HCT116 (cell line): ENCODE measurements around the gene CCDC24. TPM values are rescaled to one million over a fixed set of nuclear protein-coding genes. Genes with fewer than 3 reads are reported as not detected.

Experiments
- ATAC-seq: fragments of 200-7000 bp; cut with Tn5 transposase; 2 replicates; pipeline ENCODE4 v1.9.1; 2020; ENCODE audit warnings: mild to moderate bottlenecking, moderate library complexity
- BruUV-seq: library from RNA; stranded (reverse); fragments of 400-500 nt; replicated peaks from 2 replicates; lab custom pipeline; 2021; lab: Mats Ljungman, UMichigan
- CTCF ChIA-PET: fragments of 300-600 bp; sonication (Branson Sonifier 250); formaldehyde crosslinking; loops from one replicate; lab custom pipeline; 2021; ENCODE audit warnings: antibody characterized with exemption; lab: Charles Lee
- POLR2A ChIA-PET: fragments of 300-600, 350-600 bp; sonication (Branson Sonifier 250); formaldehyde crosslinking; loops from one replicate; lab custom pipeline; 2021; ENCODE audit warnings: antibody characterized with exemption; lab: Charles Lee
- RAD21 ChIA-PET, 2 experiments: fragments of 300-600 bp; sonication (Branson Sonifier 250); formaldehyde crosslinking; loops; one replicate each; lab custom pipeline; 2023; ENCODE audit warnings: low total read pairs in 2 of 2; ENCODE audit not compliant: uncharacterized antibody in 2 of 2, unreplicated experiment in 2 of 2, low non-redundant PET in 1 of 2; lab: Charles Lee
- DNase-seq: peaks from one replicate; pipeline ENCODE4 v3.0.0-alpha.2; 2010; ENCODE audit warnings: low read depth, low spot score
- H2AFZ ChIP-seq: fragments of 200-600 bp; shearing (Covaris generic), sonication (generic); 2 replicates; pipeline ENCODE4 v1.6.1; 2017; ENCODE audit warnings: low read depth, mixed run types, mixed read lengths, antibody characterized with exemption, low read length; ENCODE audit not compliant: poor library complexity, severe bottlenecking
- H3K27ac ChIP-seq: 2 replicates; pipeline ENCODE4 v1.5.1; 2012; ENCODE audit warnings: low read depth, low read length
- H3K27me3 ChIP-seq: fragments of 200-600 bp; sonication (generic); 2 replicates; pipeline ENCODE4 v1.6.1; 2016; ENCODE audit warnings: mixed run types, low read length, mixed read lengths; ENCODE audit not compliant: insufficient read depth
- H3K36me3 ChIP-seq, 2 experiments: fragments of 200-500 bp in 1 of 2; fragments of 200-600 bp in 1 of 2; sonication (Bioruptor generic) in 1 of 2; sonication (generic) in 1 of 2; 2 replicates each; pipeline versions ENCODE4 v1.5.1 to v1.6.1; 2014 to 2016; ENCODE audit warnings: low read length in 2 of 2, inconsistent platforms in 1 of 2, mixed read lengths in 1 of 2, mixed run types in 1 of 2; ENCODE audit not compliant: insufficient read depth in 2 of 2, control insufficient read depth in 1 of 2
- H3K4me1 ChIP-seq, 2 experiments: fragments of 200-600 bp in 1 of 2; sonication (generic) in 1 of 2; 2 replicates each; pipeline versions ENCODE4 v1.5.1 to v1.6.1; 2012 to 2017; ENCODE audit warnings: low read length in 2 of 2, inconsistent platforms in 1 of 2, mild to moderate bottlenecking in 1 of 2, mixed read lengths in 1 of 2, mixed run types in 1 of 2, moderate library complexity in 1 of 2; ENCODE audit not compliant: insufficient read depth in 2 of 2, control insufficient read depth in 1 of 2
- H3K4me2 ChIP-seq: fragments of 200-600 bp; sonication (generic); 2 replicates; pipeline ENCODE4 v1.6.1; 2017; ENCODE audit warnings: mixed run types, low read length, mixed read lengths
- H3K4me3 ChIP-seq, 2 experiments: fragments of 200-600 bp in 1 of 2; sonication (generic) in 1 of 2; replicated peaks in 1 of 2; 2 replicates each; pipeline ENCODE4 v1.5.1; 2011 to 2016; ENCODE audit warnings: low read length in 2 of 2, control low read depth in 1 of 2, low read depth in 1 of 2, mild to moderate bottlenecking in 1 of 2, mixed read lengths in 1 of 2, mixed run types in 1 of 2
- H3K79me2 ChIP-seq: fragments of 200-600 bp; sonication (generic); 2 replicates; pipeline ENCODE4 v1.6.1; 2017; ENCODE audit warnings: mild to moderate bottlenecking, mixed run types, low read length, moderate library complexity, mixed read lengths; ENCODE audit not compliant: insufficient read depth
- H3K9ac ChIP-seq: fragments of 200-600 bp; sonication (generic); 2 replicates; pipeline ENCODE4 v1.6.1; 2016; ENCODE audit warnings: low read length, mixed read lengths
- H3K9me2 ChIP-seq: fragments of 200-600 bp; sonication (generic), shearing (Covaris generic); 2 replicates; pipeline ENCODE4 v1.6.1; 2017; ENCODE audit warnings: mixed run types, mild to moderate bottlenecking, moderate library complexity; ENCODE audit not compliant: insufficient read depth
- H3K9me3 ChIP-seq, 2 experiments: fragments of 200-500 bp in 1 of 2; fragments of 200-600 bp in 1 of 2; sonication (Bioruptor generic) in 1 of 2; sonication (generic) in 1 of 2; 2 replicates each; pipeline ENCODE4 v1.6.1; 2014 to 2017; ENCODE audit warnings: low read length in 2 of 2, mixed read lengths in 2 of 2, inconsistent platforms in 1 of 2, low read depth in 1 of 2, mild to moderate bottlenecking in 1 of 2, mixed run types in 1 of 2, moderate library complexity in 1 of 2; ENCODE audit not compliant: control insufficient read depth in 1 of 2, insufficient read depth in 1 of 2
- H4K20me1 ChIP-seq: fragments of 200-600 bp; sonication (generic), shearing (Covaris generic); 2 replicates; pipeline ENCODE4 v1.6.1; 2017; ENCODE audit warnings: mixed run types, mild to moderate bottlenecking, moderate library complexity; ENCODE audit not compliant: insufficient read depth
- CBX3 ChIP-seq: IDR thresholded peaks from 2 replicates; pipeline ENCODE4 v1.6.1; 2012; ENCODE audit warnings: low read depth
- CTCF ChIP-seq, 3 experiments: fragments of 200-600 bp in 1 of 3; sonication (generic) in 1 of 3; IDR thresholded peaks in 2 of 3; conservative IDR thresholded peaks in 1 of 3; 2 replicates each; pipeline ENCODE4 v1.5.1; 2012 to 2017; ENCODE audit warnings: low read depth in 2 of 3, low read length in 2 of 3, antibody characterized with exemption in 1 of 3, borderline replicate concordance in 1 of 3, control low read depth in 1 of 3, mild to moderate bottlenecking in 1 of 3, mixed read lengths in 1 of 3, mixed run types in 1 of 3, moderate library complexity in 1 of 3; ENCODE audit not compliant: insufficient read depth in 1 of 3
- EZH2 ChIP-seq: fragments of 200-600 bp; sonication (generic); IDR thresholded peaks from 2 replicates; pipeline ENCODE4 v1.6.1; 2017; ENCODE audit warnings: antibody characterized with exemption, mixed run types
- JUND ChIP-seq: IDR thresholded peaks from 2 replicates; pipeline ENCODE4 v1.6.1; 2012
- RAD21 ChIP-seq: IDR thresholded peaks from 2 replicates; pipeline ENCODE4 v1.6.1; 2012; ENCODE audit warnings: low read depth, mild to moderate bottlenecking
- TCF7L2 ChIP-seq: IDR thresholded peaks from 2 replicates; pipeline ENCODE4 v1.7.0; 2011; ENCODE audit warnings: borderline replicate concordance, inconsistent platforms; ENCODE audit not compliant: insufficient read depth, insufficient read length; ENCODE audit errors: extremely low read depth
- intact Hi-C: fragments of 100-400 bp; cut with micrococcal nuclease; formaldehyde crosslinking; loops from 2 replicates; pipeline ENCODE4 v1.10.0; 2022
- total RNA-seq: library from RNA; stranded (reverse); gene quantifications from one replicate; pipeline ENCODE4 v1.2.1, GENCODE V29; 2021; ENCODE audit not compliant: unreplicated experiment

The CCDC24 gene
- total RNA-seq, 1 experiment from 2014 or later: 23.3 TPM

GRCh38 chr1:43963890-43964289 lies 27.5 kb upstream of the CCDC24 start:
- Histone ChIP-seq H3K4me3 (no peak overlapping the region), H3K9ac (no peak overlapping the region), H2AFZ (no peak overlapping the region), H3K27ac (no peak overlapping the region), H3K79me2 (no peaks in the 10 kb centered on the region), H3K4me1 (no peaks in the 10 kb centered on the region), H3K27me3 (no peaks in the 10 kb centered on the region), H3K4me2 (no peak overlapping the region), H3K9me2 (no peaks in the 10 kb centered on the region), H4K20me1 (no peaks in the 10 kb centered on the region), H3K9me3 (no peaks in the 10 kb centered on the region), H3K36me3 (no peaks in the 10 kb centered on the region; a peak in 2 of 4 replicates)
- TF ChIP-seq TCF7L2: no peak
- no peak for TF ChIP-seq CTCF (IDR thresholded peaks at IDR 0.05 in 2 of 3, conservative IDR thresholded peaks at IDR 0.05 in 1 of 3; ENCODE audit: borderline replicate concordance in 1 of 3, insufficient read depth in 1 of 3, low read depth in 2 of 3, low read length in 2 of 3)
- no peak for TF ChIP-seq CBX3
- POLR2A ChIA-PET: interaction anchor here (0.7 kb wide), 1 partner anchor 10 kb away, joined by 3 read pairs; no protein-coding TSS in a partner anchor
- no TSS peak for BruUV-seq
- CTCF ChIA-PET: no interaction called here
- RAD21 ChIA-PET: no interaction called here
- no peak for ATAC-seq
- intact Hi-C loops: no loop called here
- no peak for DNase-seq

- ChIA-PET RAD21 (no interaction called here), POLR2A (no interaction called here), CTCF (no interaction called here)
- intact Hi-C loops: no loop called here
- no peaks in the 10 kb centered on the region for H4K20me1 ChIP-seq
- H3K4me2 ChIP-seq: no peak overlapping the region
- H3K79me2 ChIP-seq: peaks cover 5% of the 10 kb centered on the region
- no peak for ATAC-seq
- no peak overlapping the region for H3K9ac ChIP-seq
- no peaks in the 10 kb centered on the region for H3K27me3 ChIP-seq
- no peak overlapping the region for H3K27ac ChIP-seq
- peaks cover 0 to 4% of the 10 kb centered on the region in 2 experiments; a peak in 1 of 4 replicates for H3K4me1 ChIP-seq
- no peaks in the 10 kb centered on the region for H3K9me2 ChIP-seq
- TF ChIP-seq RAD21 (no peak), EZH2 (no peak), JUND (no peak)
- no peaks in the 10 kb centered on the region; a peak in 2 of 4 replicates for H3K36me3 ChIP-seq
- no peak for DNase-seq
- H2AFZ ChIP-seq: no peak overlapping the region
- no peaks in the 10 kb centered on the region for H3K9me3 ChIP-seq
- no peak overlapping the region for H3K4me3 ChIP-seq
- BruUV-seq: no TSS peak
Observed at GRCh38 chr1:43965316-43965715, 26.1 kb upstream of the CCDC24 start.
